Activated CD4-positive, alpha-beta T cell treated with anti-CD3 and anti-CD28 coated beads for 1 hour (primary cell): ENCODE measurements around the gene TUT7.
"Not testable (repeated sequence)": the region's sequence is repeated elsewhere in the genome, so short reads cannot be mapped to it uniquely, and the experiment has no call there.

Experiments used
- DNase-seq: peaks from one replicate; pipeline ENCODE4 v3.0.0-alpha.2; 2020

The TUT7 gene

DNA sequence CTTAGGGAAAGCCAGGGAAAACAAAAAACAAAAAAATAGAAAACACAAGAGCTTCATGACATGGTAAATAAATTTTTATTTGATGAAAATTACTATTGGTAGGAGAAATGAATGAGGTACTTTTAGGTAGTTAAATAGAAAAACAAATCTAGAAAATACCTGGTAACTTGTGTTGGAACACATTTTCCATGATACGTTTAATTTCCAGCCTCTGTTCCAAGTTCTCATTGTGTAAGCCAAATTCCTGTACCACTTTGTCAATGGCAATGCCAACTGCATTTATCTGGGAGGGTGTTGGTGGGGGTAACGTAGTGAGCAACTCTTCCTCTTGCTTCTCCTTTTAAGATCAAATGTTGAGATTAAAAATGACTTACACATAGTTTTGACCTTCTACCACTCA lies 9.4 kb downstream of the TUT7 start:
- no peak for DNase-seq

DNA sequence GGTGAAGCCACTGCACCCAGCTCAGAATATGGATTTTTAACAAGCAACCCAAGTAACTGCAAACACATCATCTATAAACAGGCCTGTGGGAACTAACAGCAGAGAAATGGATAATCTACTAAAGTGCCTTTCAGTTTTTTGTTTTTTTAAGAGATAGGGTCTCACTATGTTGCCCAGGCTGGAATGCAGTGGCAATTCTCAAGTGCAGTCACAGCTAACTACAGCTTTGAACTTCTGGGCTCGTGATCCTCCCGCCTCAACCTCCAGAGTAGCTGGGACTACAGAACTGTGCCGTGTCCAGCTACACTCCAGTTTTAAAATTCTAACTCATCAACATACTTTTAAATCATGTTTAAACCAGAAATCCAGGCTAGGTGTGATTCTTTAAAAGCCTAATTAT lies 11.9 kb downstream of the TUT7 start:
- no peak for DNase-seq

DNA sequence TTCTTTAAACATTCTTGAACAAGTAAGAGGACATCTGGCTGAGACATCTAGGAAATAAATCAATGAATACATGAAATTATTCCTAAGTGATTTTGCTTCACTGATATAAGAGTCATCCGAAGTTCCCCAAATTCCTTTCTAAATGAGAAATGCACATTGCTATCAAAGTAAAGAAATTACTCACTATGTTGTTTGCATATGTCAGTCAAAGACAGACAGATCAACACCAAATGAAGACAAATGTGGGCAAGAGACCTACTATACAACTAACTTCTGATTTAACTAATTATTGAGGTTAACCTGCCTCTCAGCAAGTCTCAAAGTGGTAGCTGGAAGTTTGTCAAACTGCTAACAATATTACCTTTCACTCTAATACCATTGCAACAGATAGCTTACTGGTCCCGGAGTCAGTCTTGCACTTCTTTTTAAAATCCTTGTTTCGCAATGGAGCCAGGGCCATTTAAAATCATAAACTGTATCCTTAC lies 13.2 kb downstream of the TUT7 start:
- DNase-seq, result no peak

DNA sequence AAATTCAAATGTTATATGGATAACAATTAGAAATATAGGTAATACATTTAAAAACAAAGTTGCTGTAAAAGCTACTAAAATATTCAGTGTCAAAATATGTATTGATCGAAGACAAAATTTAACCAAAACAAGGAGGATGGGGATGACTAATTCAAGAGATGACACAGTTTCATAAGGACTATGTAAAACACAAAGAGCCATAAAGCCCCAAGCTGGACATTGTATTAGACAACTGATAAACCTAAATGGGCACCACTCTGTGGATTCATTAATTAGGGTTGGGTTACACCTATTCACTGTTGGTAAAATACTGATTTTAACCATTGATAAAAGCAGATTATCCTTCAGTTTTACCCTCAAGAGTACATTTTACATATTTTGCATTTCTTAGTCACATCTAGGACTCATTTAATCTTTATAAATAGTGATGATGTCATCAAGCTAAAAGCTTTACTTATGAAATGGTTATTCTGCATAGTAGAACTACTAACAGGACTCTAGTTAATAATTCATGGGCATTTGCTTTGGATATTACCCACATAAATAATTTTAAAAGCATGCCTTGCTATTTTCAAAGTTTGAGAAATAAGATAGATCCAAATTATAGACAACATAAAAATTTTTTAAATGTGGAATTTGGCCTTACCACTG lies 13.7 kb downstream of the TUT7 start:
- DNase-seq, result no peak

DNA sequence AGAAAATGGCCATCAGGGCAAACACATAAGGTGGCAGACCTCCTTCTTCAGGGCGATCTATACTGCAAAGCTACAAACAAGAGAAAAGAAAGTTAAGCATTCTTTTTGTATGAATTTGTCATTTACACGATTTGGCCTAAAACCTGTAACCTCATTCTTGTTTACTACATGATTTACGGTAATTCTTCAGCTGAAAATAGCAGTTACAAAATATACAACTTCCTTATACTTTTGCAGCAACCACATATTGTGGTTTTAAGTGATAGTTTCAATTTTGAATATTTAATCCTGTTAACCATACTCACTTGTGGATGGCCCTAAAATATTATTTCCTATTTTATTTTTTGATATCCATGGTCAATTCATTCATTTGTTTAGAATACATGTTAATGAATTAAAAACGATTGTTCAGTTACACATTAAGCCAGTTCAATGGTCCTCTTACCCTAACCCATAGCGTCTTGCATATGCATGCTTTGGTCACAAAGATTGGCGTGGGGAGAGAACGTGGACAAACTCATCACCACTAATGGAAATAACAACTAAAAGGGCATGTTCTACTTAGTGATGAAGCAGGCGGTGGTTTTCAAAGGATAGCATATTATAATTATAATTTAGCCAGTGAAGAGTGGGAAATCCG lies 16.6 kb downstream of the TUT7 start:
- no peak for DNase-seq

DNA sequence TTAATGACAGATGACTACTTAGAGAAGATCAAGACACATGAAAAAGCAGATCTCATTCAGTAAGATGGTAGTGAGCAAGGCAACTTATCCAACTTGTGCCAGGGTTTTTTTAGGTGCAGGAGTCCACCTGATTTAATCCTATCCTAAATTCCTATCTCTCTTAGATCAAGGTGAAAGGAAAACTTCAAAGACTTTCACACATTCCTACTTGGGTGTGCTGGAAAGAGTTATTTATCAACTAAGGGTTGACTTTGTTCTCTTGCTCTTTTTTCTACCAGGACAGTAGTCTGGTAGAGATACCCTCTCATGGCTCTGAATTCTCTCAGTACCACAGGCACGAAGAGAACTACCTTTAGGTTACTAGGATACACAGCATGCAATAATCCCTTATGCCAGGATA lies 18.2 kb downstream of the TUT7 start:
- no peak for DNase-seq

DNA sequence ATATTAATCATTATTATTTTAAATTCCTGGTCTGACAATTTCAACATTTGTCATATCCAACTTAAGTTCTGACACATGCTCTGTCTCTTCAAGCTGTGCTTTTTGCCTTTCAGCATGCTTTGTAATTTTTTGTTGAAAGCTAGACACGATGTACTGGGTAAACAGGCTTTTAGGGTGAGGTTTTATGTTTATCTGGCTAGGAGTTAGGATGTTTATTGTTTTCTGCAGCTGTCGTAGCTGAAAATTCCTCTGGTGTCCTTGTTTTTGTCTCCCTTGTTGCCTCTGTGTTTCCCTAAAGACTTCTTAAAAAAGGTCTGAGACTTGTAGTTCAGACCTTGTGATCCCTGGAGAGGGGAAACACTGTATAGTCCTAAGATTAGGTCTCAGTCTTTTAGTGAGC lies 20.6 kb downstream of the TUT7 start:
- no peak for DNase-seq

DNA sequence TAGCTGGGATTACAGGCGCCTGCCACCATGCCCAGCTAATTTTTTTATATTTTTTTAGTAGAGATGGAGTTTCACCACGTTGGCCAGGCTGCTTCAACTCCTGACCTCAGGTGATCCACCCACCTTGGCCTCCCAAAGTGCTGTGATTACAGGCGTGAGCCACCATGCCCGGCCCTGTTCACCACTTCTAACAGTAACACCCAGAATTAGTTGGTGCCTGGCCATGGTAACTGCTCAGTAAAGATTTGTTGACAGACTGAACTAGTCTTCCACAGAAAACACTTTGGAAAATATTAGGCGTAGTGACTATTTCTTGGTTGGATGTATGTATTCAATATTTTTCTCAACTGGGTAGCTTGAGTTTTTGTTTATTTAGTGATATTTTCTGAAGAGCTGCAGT lies 24.0 kb downstream of the TUT7 start:
- DNase-seq, result no peak

- DNase-seq, result no peak
Observed at GRCh38 chr9:86329649-86330048, 24.6 kb downstream of the TUT7 start.

DNA sequence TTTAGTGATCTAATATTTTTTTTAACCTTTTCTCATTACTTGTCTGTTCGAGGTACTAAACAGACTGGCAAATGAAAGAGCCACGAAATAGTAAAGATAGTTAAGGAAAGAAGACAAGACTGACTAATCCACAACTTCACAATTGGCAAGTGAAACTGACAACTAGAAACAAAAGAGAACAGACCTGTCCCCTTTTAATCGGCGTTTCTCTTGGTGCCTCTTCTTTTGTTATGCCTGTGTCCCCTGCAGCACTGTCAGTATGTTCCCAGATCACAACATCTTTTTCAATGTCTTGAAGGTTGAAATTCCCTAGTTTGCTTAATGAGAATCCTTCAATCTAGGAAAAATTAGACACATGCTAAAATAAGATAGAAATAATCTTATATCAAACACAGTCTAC lies 26.1 kb downstream of the TUT7 start:
- DNase-seq, result no peak

GRCh38 chr9:86326536-86326935 lies 27.7 kb downstream of the TUT7 start:
- no peak for DNase-seq

- DNase-seq, result no peak
Observed at GRCh38 chr9:86324901-86325300, 29.3 kb downstream of the TUT7 start.

- DNase-seq, result no peak
Observed at GRCh38 chr9:86324308-86324707, 29.9 kb downstream of the TUT7 start.

DNA sequence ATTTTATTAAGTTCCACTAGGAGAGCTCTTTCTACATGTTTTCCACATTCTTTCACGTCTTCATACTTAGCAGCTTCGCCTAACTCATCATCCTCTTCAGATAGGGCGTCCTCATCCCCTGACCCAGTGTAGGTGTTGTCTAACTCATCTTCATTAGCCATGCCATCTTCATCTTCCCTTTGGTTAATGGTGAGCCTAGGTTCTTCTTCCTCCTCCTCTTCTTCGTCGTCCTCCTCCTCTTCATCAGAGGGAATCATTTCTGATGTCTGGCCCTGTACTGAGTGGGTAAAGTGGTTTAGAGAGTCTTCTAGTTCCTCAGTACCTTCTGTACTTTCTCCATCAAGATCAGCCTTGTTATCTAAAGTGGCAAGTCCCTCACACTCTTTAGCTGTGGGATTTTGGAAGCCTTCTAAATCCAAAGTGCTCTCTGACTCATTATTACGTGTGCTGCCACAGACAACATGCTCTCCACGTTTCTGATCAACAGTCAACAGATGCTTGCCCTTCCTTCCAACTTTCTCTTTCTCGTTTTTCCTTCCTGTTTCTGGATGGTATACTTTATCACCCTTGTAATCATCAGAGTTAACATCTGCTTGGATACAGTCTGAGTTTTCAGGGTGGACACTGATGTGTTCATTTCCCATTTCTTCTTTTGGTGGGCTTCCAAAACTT lies 31.1 kb downstream of the TUT7 start:
- DNase-seq, result no peak

DNA sequence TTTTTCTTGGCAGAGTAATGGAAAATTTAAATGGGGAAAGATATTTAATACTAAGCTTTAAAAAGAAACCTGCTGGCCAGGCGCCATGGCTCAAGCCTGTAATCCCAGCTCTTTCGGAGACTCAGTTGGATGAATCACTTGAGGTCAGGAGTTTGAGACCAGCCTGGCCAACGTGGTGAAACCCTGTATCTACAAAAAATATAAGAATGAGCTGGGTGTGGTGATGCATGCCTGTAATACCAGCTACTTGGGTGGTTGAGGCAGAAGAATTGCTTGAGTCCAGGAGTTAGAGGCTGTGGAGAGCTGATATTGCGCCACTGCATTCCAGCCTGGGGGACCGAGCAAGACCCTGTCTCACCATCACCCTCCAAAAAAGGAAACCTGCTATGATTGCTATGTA lies 32.8 kb downstream of the TUT7 start:
- DNase-seq, result no peak

- DNase-seq, result no peak
Observed at GRCh38 chr9:86318187-86318586, 36.0 kb downstream of the TUT7 start.

DNA sequence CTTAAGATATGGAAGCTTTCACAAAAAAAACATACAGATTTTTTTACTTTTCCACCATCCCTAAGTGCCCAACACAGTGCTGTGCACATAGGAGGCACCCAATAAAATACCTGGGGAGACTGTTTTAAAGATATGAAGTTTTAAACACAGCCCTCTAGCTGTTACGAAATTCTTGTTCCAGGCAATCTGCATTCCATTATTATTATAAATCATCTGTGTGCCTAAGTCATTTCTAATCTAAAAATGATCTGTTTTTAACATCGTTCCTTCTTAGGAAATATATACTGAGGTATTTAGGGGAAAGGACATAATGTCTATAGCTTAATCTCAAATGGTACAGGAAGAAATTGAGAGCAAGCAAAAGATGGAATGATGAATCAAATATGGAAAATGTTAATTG lies 39.1 kb downstream of the TUT7 start:
- DNase-seq, result no peak

- not testable (repeated sequence) for DNase-seq
Observed at GRCh38 chr9:86312959-86313358, 41.3 kb downstream of the TUT7 start.

- no peak for DNase-seq
Observed at GRCh38 chr9:86308687-86309086, 45.5 kb downstream of the TUT7 start.

DNA sequence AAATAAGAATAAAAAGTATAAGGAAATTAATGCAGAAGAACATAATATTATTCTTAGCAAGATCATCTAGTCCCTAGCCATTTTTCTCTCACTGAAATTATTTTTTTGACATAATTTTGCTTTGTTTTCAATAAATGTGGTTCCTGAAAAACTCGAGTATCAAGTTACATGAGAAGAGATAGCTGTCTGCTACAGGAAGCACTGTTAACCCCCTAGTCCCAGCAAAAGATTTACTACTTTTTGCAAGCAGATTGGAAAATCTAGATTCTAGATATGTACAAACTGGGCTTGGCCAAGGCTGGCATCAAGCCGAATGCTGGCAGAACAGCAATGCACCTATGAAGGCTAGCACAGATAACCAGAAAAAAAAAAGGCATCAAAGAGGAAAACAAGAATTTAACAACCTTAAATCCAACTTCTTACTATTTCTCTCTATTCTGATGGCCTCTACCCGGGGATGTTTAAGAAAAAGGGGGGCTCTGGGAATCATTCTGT lies 49.9 kb downstream of the TUT7 start:
- DNase-seq, result no peak

- DNase-seq, result no peak
Observed at GRCh38 chr9:86303316-86303975, 50.8 kb downstream of the TUT7 start.

- DNase-seq, result no peak
Observed at GRCh38 chr9:86301686-86302085, 52.5 kb downstream of the TUT7 start.

- no peak for DNase-seq
Observed at GRCh38 chr9:86300701-86301100, 53.5 kb downstream of the TUT7 start.

GRCh38 chr9:86298873-86299272 lies 55.3 kb downstream of the TUT7 start:
- no peak for DNase-seq
